ENCODE measurements around the gene ALX4.

Gene ALX4

GRCh38 chr11:44212128-44212527, 97.8 kb downstream of the ALX4 start:
- Histone ChIP-seq H3K27ac (ENCODE audit: low read length) (no peak overlapping the region), H3K4me2 (ENCODE audit: low read length) (no peak overlapping the region), H3K4me3 (ENCODE audit: low read length) (no peak overlapping the region), H3K4me1 (ENCODE audit: low read length) (peaks cover 16% of the 10 kb centered on the region), H3K36me3 (replicated peaks; ENCODE audit: low read depth, low read length) (peaks cover 13% of the 10 kb centered on the region), H3K27me3 (ENCODE audit: low read depth, low read length) (no peaks in the 10 kb centered on the region), H3K9ac (ENCODE audit: low read length) (no peak overlapping the region), H2AFZ (ENCODE audit: low read depth, low read length) (no peak overlapping the region), H3K9me3 (ENCODE audit: insufficient read depth, low read length) (no peaks in the 10 kb centered on the region), H3K79me2 (ENCODE audit: low read length) (no peaks in the 10 kb centered on the region), H4K20me1 (ENCODE audit: insufficient read depth, low read length) (no peaks in the 10 kb centered on the region)
- TF ChIP-seq EZH2phosphoT487 (IDR thresholded peaks at IDR 0.05; ENCODE audit: low read depth), result no peak
- TF ChIP-seq CTCF (IDR thresholded peaks at IDR 0.05; ENCODE audit: low read depth, low read length), result no peak
